Measurements from ENCODE around the gene CABCOCO1. TPM values are rescaled to one million over a fixed set of nuclear protein-coding genes. Genes with fewer than 3 reads are reported as not detected.

The CABCOCO1 gene
- total RNA-seq, 1 donor from 2014 or later: not detected

GRCh38 chr10:61626209-61626608, 36.5 kb upstream of the CABCOCO1 start:
- Histone ChIP-seq H2AFZ (replicated peaks) (no peak overlapping the region), H3K4me1 (no peaks in the 10 kb centered on the region), H3K9ac (no peak overlapping the region), H3F3A (ENCODE audit: low read depth) (no peaks in the 10 kb centered on the region), H3K4me2 (no peak overlapping the region), H3K9me3 (ENCODE audit: low read depth) (no peaks in the 10 kb centered on the region), H3K27ac (no peak overlapping the region), H3K27me3 (no peaks in the 10 kb centered on the region), H4K20me1 (ENCODE audit: low read depth) (no peaks in the 10 kb centered on the region), H3K36me3 (no peaks in the 10 kb centered on the region), H3K4me3 (no peak overlapping the region), H3K79me2 (ENCODE audit: low read depth) (no peaks in the 10 kb centered on the region)
- H3K36me3 Mint-ChIP-seq: no peaks in the 10 kb centered on the region
- TF ChIP-seq EZH2 (IDR thresholded peaks at IDR 0.05): no peak
- TF ChIP-seq EZH2phosphoT487 (IDR thresholded peaks at IDR 0.05): no peak
- TF ChIP-seq, protein P1, sequence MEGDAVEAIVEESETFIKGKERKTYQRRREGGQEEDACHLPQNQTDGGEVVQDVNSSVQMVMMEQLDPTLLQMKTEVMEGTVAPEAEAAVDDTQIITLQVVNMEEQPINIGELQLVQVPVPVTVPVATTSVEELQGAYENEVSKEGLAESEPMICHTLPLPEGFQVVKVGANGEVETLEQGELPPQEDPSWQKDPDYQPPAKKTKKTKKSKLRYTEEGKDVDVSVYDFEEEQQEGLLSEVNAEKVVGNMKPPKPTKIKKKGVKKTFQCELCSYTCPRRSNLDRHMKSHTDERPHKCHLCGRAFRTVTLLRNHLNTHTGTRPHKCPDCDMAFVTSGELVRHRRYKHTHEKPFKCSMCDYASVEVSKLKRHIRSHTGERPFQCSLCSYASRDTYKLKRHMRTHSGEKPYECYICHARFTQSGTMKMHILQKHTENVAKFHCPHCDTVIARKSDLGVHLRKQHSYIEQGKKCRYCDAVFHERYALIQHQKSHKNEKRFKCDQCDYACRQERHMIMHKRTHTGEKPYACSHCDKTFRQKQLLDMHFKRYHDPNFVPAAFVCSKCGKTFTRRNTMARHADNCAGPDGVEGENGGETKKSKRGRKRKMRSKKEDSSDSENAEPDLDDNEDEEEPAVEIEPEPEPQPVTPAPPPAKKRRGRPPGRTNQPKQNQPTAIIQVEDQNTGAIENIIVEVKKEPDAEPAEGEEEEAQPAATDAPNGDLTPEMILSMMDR (IDR thresholded peaks at IDR 0.05): no peak
- peaks cover 27% of the 10 kb centered on the region for H3K4me1 Mint-ChIP-seq
- no peaks in the 10 kb centered on the region for H3K9me3 Mint-ChIP-seq
- H3K4me3 Mint-ChIP-seq: no peak overlapping the region
- H3K27me3 Mint-ChIP-seq (ENCODE audit: insufficient read depth, low read depth): peaks cover 3% of the 10 kb centered on the region
- H3K27ac Mint-ChIP-seq: no peak overlapping the region
- DNase-seq (ENCODE audit: low spot score): no peak

- Histone ChIP-seq H3K9me3 (ENCODE audit: low read depth) (no peaks in the 10 kb centered on the region), H3K27me3 (no peaks in the 10 kb centered on the region), H2AFZ (replicated peaks) (no peak overlapping the region), H3F3A (ENCODE audit: low read depth) (no peaks in the 10 kb centered on the region), H3K4me1 (no peaks in the 10 kb centered on the region), H3K27ac (no peak overlapping the region), H3K4me2 (no peak overlapping the region), H3K9ac (no peak overlapping the region), H3K4me3 (no peak overlapping the region), H4K20me1 (ENCODE audit: low read depth) (no peaks in the 10 kb centered on the region), H3K79me2 (ENCODE audit: low read depth) (no peaks in the 10 kb centered on the region), H3K36me3 (no peaks in the 10 kb centered on the region)
- no peak for DNase-seq (ENCODE audit: low spot score)
- TF ChIP-seq EZH2 (IDR thresholded peaks at IDR 0.05): no peak
- TF ChIP-seq, protein P1 (IDR thresholded peaks at IDR 0.05): no peak
- no peak for TF ChIP-seq EZH2phosphoT487 (IDR thresholded peaks at IDR 0.05)
- no peaks in the 10 kb centered on the region for H3K36me3 Mint-ChIP-seq
- no peaks in the 10 kb centered on the region for H3K9me3 Mint-ChIP-seq
- peaks cover 3% of the 10 kb centered on the region for H3K27me3 Mint-ChIP-seq (ENCODE audit: insufficient read depth, low read depth)
- H3K4me1 Mint-ChIP-seq: peaks cover 17% of the 10 kb centered on the region
- no peak overlapping the region for H3K4me3 Mint-ChIP-seq
- H3K27ac Mint-ChIP-seq: no peak overlapping the region
Observed at GRCh38 chr10:61627266-61627665, 35.5 kb upstream of the CABCOCO1 start.

- DNase-seq (ENCODE audit: low spot score): no peak
Observed at GRCh38 chr10:61628151-61628874, 34.4 kb upstream of the CABCOCO1 start.

More at GRCh38 chr10:61628151-61628874, 34.4 kb upstream of the CABCOCO1 start:
- no peaks in the 10 kb centered on the region for H4K20me1 ChIP-seq (ENCODE audit: low read depth)
- H3K36me3 ChIP-seq: no peaks in the 10 kb centered on the region
- H3K4me2 ChIP-seq: no peak overlapping the region
- peaks cover 7% of the 10 kb centered on the region for H3K4me1 Mint-ChIP-seq
- H3K79me2 ChIP-seq (ENCODE audit: low read depth): no peaks in the 10 kb centered on the region
- no peak overlapping the region for H3K27ac Mint-ChIP-seq
- no peaks in the 10 kb centered on the region for H3K9me3 ChIP-seq (ENCODE audit: low read depth)
- H3K4me3 ChIP-seq: no peak overlapping the region
- no peaks in the 10 kb centered on the region for H3K27me3 ChIP-seq
- no peak overlapping the region for H2AFZ ChIP-seq (replicated peaks)
- H3F3A ChIP-seq (ENCODE audit: low read depth): no peaks in the 10 kb centered on the region
- no peaks in the 10 kb centered on the region for H3K36me3 Mint-ChIP-seq
- H3K9ac ChIP-seq: no peak overlapping the region
- H3K27ac ChIP-seq: no peak overlapping the region
- no peaks in the 10 kb centered on the region for H3K9me3 Mint-ChIP-seq
- peaks cover 3% of the 10 kb centered on the region for H3K27me3 Mint-ChIP-seq (ENCODE audit: insufficient read depth, low read depth)
- H3K4me3 Mint-ChIP-seq: no peak overlapping the region
- no peak for TF ChIP-seq EZH2phosphoT487 (IDR thresholded peaks at IDR 0.05)
- TF ChIP-seq, protein P1 (IDR thresholded peaks at IDR 0.05): no peak
- no peak for TF ChIP-seq EZH2 (IDR thresholded peaks at IDR 0.05)
- H3K4me1 ChIP-seq: no peaks in the 10 kb centered on the region

All from neural progenitor cell (in vitro differentiated cells).